ENCODE data around the gene MED6.

- TF ChIP-seq, protein P1, sequence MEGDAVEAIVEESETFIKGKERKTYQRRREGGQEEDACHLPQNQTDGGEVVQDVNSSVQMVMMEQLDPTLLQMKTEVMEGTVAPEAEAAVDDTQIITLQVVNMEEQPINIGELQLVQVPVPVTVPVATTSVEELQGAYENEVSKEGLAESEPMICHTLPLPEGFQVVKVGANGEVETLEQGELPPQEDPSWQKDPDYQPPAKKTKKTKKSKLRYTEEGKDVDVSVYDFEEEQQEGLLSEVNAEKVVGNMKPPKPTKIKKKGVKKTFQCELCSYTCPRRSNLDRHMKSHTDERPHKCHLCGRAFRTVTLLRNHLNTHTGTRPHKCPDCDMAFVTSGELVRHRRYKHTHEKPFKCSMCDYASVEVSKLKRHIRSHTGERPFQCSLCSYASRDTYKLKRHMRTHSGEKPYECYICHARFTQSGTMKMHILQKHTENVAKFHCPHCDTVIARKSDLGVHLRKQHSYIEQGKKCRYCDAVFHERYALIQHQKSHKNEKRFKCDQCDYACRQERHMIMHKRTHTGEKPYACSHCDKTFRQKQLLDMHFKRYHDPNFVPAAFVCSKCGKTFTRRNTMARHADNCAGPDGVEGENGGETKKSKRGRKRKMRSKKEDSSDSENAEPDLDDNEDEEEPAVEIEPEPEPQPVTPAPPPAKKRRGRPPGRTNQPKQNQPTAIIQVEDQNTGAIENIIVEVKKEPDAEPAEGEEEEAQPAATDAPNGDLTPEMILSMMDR (conservative IDR thresholded peaks at IDR 0.05 in 1 of 2, IDR thresholded peaks at IDR 0.05 in 1 of 2; ENCODE audit: extremely low read depth in 1 of 2, insufficient read depth in 1 of 2, low read depth in 1 of 2, low read length in 2 of 2) = no peak
- no peak for TF ChIP-seq EZH2 (IDR thresholded peaks at IDR 0.05; ENCODE audit: borderline replicate concordance, low read length)
Measured at GRCh38 chr14:70631948-70632347, 31.5 kb upstream of the MED6 start.
